Spleen (tissue), 11 donors: Measurements from ENCODE around the gene SOWAHB. TPM values are rescaled to one million over a fixed set of nuclear protein-coding genes. Genes with fewer than 3 reads are reported as not detected.

ENCODE experiments used
- DNase-seq: peaks from one replicate; pipeline ENCODE4 v3.0.0-alpha.2; 2020
- H3K27ac ChIP-seq, 8 donors: fragments of 200-600 bp; sonication (generic) in 7 of 8; 1 replicate in 4 of 8; 2 replicates in 4 of 8; pipeline versions ENCODE4 v1.5.0 to v1.8.0; 2016 to 2021; ENCODE audit warnings: inconsistent platforms in 4 of 8, mild to moderate bottlenecking in 4 of 8, moderate library complexity in 1 of 8
- H3K27me3 ChIP-seq, 7 donors: fragments of 200-600 bp; sonication (generic) in 6 of 7; replicated peaks in 1 of 7; 1 replicate in 4 of 7; 2 replicates in 3 of 7; pipeline versions ENCODE4 v1.5.0 to v1.8.0; 2016 to 2021; ENCODE audit warnings: inconsistent platforms in 3 of 7, mild to moderate bottlenecking in 1 of 7
- H3K36me3 ChIP-seq, 6 donors: fragments of 200-600 bp; sonication (generic) in 5 of 6; 1 replicate in 4 of 6; 2 replicates in 2 of 6; pipeline versions ENCODE4 v1.5.0 to v1.8.0; 2016 to 2021; ENCODE audit warnings: inconsistent platforms in 2 of 6
- H3K4me1 ChIP-seq, 6 donors: fragments of 200-600 bp; sonication (generic) in 5 of 6; 1 replicate in 3 of 6; 2 replicates in 3 of 6; pipeline versions ENCODE4 v1.5.0 to v1.8.0; 2016 to 2021; ENCODE audit warnings: inconsistent platforms in 3 of 6
- H3K4me3 ChIP-seq, 8 donors: fragments of 200-600 bp; sonication (generic) in 7 of 8; 1 replicate in 4 of 8; 2 replicates in 4 of 8; pipeline versions ENCODE4 v1.5.0 to v1.8.0; 2016 to 2021; ENCODE audit warnings: inconsistent platforms in 4 of 8, mild to moderate bottlenecking in 4 of 8, moderate library complexity in 2 of 8
- H3K9me3 ChIP-seq, 8 donors: fragments of 200-600 bp; sonication (generic) in 7 of 8; 1 replicate in 4 of 8; 2 replicates in 4 of 8; pipeline versions ENCODE4 v1.5.0 to v1.8.0; 2016 to 2021; ENCODE audit warnings: inconsistent platforms in 4 of 8
- POLR2A ChIP-seq, 3 donors: fragments of 450-650 bp; IDR thresholded peaks; one replicate each; pipeline ENCODE4 v1.5.1; 2017; ENCODE audit warnings: antibody characterized with exemption in 3 of 3, mild to moderate bottlenecking in 1 of 3
- POLR2AphosphoS5 ChIP-seq, 3 donors: sonication (generic); formaldehyde crosslinking; IDR thresholded peaks; one replicate each; pipeline ENCODE4 v1.5.1; 2017; ENCODE audit warnings: antibody characterized with exemption in 3 of 3
- WGBS, 5 donors: extraction: QIAGEN DNeasy Blood & Tissue Kit in 3 of 5; methylation state at CpG; one replicate each; pipeline versions ENCODE4 v1.1.5 to v1.1.7; 2013 to 2018; 5-methylcytosine and 5-hydroxymethylcytosine counted together
- intact Hi-C: fragments of 100-400 bp; cut with DNase I; formaldehyde crosslinking; loops from one replicate; pipeline ENCODE4 v1.15.0; 2023; ENCODE audit warnings: low total_unique reads
- polyA plus RNA-seq, 3 donors: library from polyadenylated mRNA; stranded (reverse); fragments of 200-250 nt; gene quantifications; one replicate each; pipeline ENCODE4 v1.2.1, GENCODE V29; 2013
- total RNA-seq, 7 donors: library from RNA; depleted of rRNA in 3 of 7; stranded (reverse); fragments of >200 nt in 3 of 7; fragmentation: NEBNext Ultra II Directional in 4 of 7; extraction: Animal tissue kit (Norgen Biotek cat#: 25700) in 4 of 7; gene quantifications; one replicate each; pipeline versions ENCODE4 v1.1.0 to v1.2.1, GENCODE V29; 2016 to 2021
- TF ChIP-seq, protein P1 (sequence below), 11 experiments: fragments of 200-600 bp in 7 of 11; fragments of 450-650 bp in 4 of 11; sonication (generic) in 4 of 11; IDR thresholded peaks in 8 of 11; conservative IDR thresholded peaks in 3 of 11; 1 replicate in 7 of 11; 2 replicates in 4 of 11; pipeline versions ENCODE4 v1.4.0 to v1.8.0; 2016 to 2021; ENCODE audit warnings: antibody characterized with exemption in 11 of 11, inconsistent platforms in 4 of 11, mild to moderate bottlenecking in 1 of 11
- donor health status: healthy with polysubstance abuse.
- donor health status: DM: no; HTN: no; CAD: no; lungs with moderate emphysema.
- donor health status: DM: no; HTN: no; CAD: no.
- donor health status: Bipolar disorder and iron deficiency.
- donor health status: healthy.
- donor health status: DM: no; HTN: no; CAD: no.
- donor health status: DM: yes; HTN: yes; CAD: no.

SOWAHB gene
- total and polyA plus RNA-seq, 10 donors = 0.09 to 0.20 (median 0.19) TPM; not detected in 7

GRCh38 chr4:76886214-76886613, 11.7 kb downstream of the SOWAHB start:
- 89 to 96% (median 90%) methylated on average over 5 of the region's 5 CpGs for WGBS, 5 donors
- intact Hi-C loops = no loop called here
- H3K36me3 ChIP-seq = no peaks in the 10 kb centered on the region
- no peak for DNase-seq
- no peaks in the 10 kb centered on the region for H3K27me3 ChIP-seq
- H3K4me1 ChIP-seq = no peaks in the 10 kb centered on the region
- H3K27ac ChIP-seq = no peak overlapping the region
- H3K9me3 ChIP-seq = no peaks in the 10 kb centered on the region
- TF ChIP-seq POLR2AphosphoS5 (IDR thresholded peaks at IDR 0.05) (no peak), POLR2A (IDR thresholded peaks at IDR 0.05) (no peak)
- TF ChIP-seq, protein P1, sequence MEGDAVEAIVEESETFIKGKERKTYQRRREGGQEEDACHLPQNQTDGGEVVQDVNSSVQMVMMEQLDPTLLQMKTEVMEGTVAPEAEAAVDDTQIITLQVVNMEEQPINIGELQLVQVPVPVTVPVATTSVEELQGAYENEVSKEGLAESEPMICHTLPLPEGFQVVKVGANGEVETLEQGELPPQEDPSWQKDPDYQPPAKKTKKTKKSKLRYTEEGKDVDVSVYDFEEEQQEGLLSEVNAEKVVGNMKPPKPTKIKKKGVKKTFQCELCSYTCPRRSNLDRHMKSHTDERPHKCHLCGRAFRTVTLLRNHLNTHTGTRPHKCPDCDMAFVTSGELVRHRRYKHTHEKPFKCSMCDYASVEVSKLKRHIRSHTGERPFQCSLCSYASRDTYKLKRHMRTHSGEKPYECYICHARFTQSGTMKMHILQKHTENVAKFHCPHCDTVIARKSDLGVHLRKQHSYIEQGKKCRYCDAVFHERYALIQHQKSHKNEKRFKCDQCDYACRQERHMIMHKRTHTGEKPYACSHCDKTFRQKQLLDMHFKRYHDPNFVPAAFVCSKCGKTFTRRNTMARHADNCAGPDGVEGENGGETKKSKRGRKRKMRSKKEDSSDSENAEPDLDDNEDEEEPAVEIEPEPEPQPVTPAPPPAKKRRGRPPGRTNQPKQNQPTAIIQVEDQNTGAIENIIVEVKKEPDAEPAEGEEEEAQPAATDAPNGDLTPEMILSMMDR (IDR thresholded peaks at IDR 0.05 in 8 of 11, conservative IDR thresholded peaks at IDR 0.05 in 3 of 11) = no peak
- no peak overlapping the region for H3K4me3 ChIP-seq

DNA sequence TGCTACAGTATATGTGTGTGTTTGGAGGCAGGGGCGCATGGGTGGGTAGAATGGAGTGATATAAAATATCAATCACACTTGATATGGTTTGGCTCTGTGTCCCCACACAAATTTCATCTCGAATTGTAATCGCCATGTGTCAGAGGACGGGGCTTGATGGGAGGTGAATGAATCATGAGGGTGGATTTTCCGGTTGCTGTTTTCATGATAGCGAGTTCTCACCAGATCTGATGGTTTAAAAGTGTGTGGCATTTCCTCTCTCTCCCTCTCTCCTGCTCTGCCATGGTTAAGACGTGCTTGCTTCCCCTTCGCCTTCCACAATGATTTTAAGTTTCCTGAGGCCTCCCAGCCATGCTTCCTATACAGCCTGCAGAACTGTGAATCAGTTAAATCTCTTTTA, 14.8 kb downstream of the SOWAHB start:
- Histone ChIP-seq H3K27ac (no peak overlapping the region), H3K9me3 (no peaks in the 10 kb centered on the region), H3K4me3 (no peak overlapping the region), H3K36me3 (no peaks in the 10 kb centered on the region), H3K27me3 (peaks cover 0 to 12% (median 0%) of the 10 kb centered on the region in 7 donors), H3K4me1 (no peaks in the 10 kb centered on the region)
- 56 to 67% (median 57%) methylated on average over 8 of the region's 8 CpGs for WGBS, 5 donors
- no peak for DNase-seq
- intact Hi-C loops = no loop called here
- TF ChIP-seq POLR2AphosphoS5 (IDR thresholded peaks at IDR 0.05) (no peak), POLR2A (IDR thresholded peaks at IDR 0.05) (no peak)
- TF ChIP-seq, protein P1 (IDR thresholded peaks at IDR 0.05 in 8 of 11, conservative IDR thresholded peaks at IDR 0.05 in 3 of 11) = no peak

GRCh38 chr4:76882630-76883029, 15.3 kb downstream of the SOWAHB start:
- H3K4me3 ChIP-seq = no peak overlapping the region
- no peaks in the 10 kb centered on the region for H3K4me1 ChIP-seq
- intact Hi-C loops = no loop called here
- no peaks in the 10 kb centered on the region for H3K36me3 ChIP-seq
- H3K9me3 ChIP-seq = no peaks in the 10 kb centered on the region
- no peak overlapping the region for H3K27ac ChIP-seq
- peaks cover 0 to 12% (median 0%) of the 10 kb centered on the region in 7 donors for H3K27me3 ChIP-seq
- DNase-seq = no peak
- TF ChIP-seq POLR2AphosphoS5 (IDR thresholded peaks at IDR 0.05) (no peak), POLR2A (IDR thresholded peaks at IDR 0.05) (no peak)
- TF ChIP-seq, protein P1 (IDR thresholded peaks at IDR 0.05 in 8 of 11, conservative IDR thresholded peaks at IDR 0.05 in 3 of 11) = no peak
- 81 to 92% (median 86%) methylated on average over 2 of the region's 2 CpGs for WGBS, 5 donors

DNA sequence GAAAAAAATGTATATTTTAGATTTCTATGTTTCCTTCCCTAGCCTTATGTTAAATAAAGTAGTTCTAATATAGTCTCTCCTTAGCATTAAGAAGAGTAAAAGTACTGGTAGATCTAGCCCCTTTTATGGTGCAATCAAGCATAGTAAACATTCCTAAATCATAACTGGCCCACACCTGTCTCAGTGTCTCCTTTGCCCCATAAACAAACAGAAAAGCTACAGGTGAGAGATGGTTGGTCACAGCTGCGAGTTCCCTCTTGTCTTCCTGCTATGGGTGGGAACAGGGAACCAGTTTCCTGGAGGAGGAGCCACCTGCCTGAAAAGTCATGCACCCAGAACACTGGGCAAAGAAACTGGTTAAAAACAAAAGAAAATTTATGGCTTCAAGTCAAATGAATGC, 16.6 kb downstream of the SOWAHB start:
- Histone ChIP-seq H3K4me1 (no peaks in the 10 kb centered on the region), H3K27ac (no peak overlapping the region), H3K9me3 (no peaks in the 10 kb centered on the region), H3K36me3 (no peaks in the 10 kb centered on the region), H3K27me3 (peaks cover 0 to 12% (median 0%) of the 10 kb centered on the region in 7 donors), H3K4me3 (no peak overlapping the region)
- TF ChIP-seq POLR2A (IDR thresholded peaks at IDR 0.05) (no peak), POLR2AphosphoS5 (IDR thresholded peaks at IDR 0.05) (no peak)
- TF ChIP-seq, protein P1 (IDR thresholded peaks at IDR 0.05 in 8 of 11, conservative IDR thresholded peaks at IDR 0.05 in 3 of 11) = no peak
- no peak for DNase-seq
- intact Hi-C loops = no loop called here
- 9 to 53% (median 22%) methylated on average over 1 of the region's 1 CpG for WGBS, 5 donors
